Astrocyte of the cerebellum (primary cell): ENCODE measurements around the gene YKT6.

ENCODE experiments used
- DNase-seq: peaks from one replicate; pipeline ENCODE4 v3.0.0-alpha.2; 2011; ENCODE audit warnings: low read depth
- H3K4me3 ChIP-seq: 2 replicates; pipeline ENCODE4 v1.5.1; 2011; ENCODE audit warnings: mild to moderate bottlenecking, low read depth, low read length, moderate library complexity
- in situ Hi-C: cut with HindIII; loops from 2 replicates; pipeline ENCODE4 v1.10.0; 2017; ENCODE audit warnings: low sequenced_read_pairs
- TF ChIP-seq, protein P1 (sequence below): IDR thresholded peaks from 2 replicates; pipeline ENCODE4 v1.5.1; 2012; ENCODE audit warnings: low read length, low read depth, moderate library complexity, mild to moderate bottlenecking; ENCODE audit errors: missing control alignments

The YKT6 gene

GRCh38 chr7:44237696-44238095 is 36.9 kb downstream of the YKT6 start:
- no peak overlapping the region for H3K4me3 ChIP-seq
- in situ Hi-C loops = loop anchor here (25.0 kb wide), 1 partner anchor 325 kb away; the partner anchor contains the start of gene DDX56
- TF ChIP-seq, protein P1, sequence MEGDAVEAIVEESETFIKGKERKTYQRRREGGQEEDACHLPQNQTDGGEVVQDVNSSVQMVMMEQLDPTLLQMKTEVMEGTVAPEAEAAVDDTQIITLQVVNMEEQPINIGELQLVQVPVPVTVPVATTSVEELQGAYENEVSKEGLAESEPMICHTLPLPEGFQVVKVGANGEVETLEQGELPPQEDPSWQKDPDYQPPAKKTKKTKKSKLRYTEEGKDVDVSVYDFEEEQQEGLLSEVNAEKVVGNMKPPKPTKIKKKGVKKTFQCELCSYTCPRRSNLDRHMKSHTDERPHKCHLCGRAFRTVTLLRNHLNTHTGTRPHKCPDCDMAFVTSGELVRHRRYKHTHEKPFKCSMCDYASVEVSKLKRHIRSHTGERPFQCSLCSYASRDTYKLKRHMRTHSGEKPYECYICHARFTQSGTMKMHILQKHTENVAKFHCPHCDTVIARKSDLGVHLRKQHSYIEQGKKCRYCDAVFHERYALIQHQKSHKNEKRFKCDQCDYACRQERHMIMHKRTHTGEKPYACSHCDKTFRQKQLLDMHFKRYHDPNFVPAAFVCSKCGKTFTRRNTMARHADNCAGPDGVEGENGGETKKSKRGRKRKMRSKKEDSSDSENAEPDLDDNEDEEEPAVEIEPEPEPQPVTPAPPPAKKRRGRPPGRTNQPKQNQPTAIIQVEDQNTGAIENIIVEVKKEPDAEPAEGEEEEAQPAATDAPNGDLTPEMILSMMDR = no peak
- no peak for DNase-seq

GRCh38 chr7:44238116-44238695 is 37.4 kb downstream of the YKT6 start:
- TF ChIP-seq, protein P1 = no peak
- in situ Hi-C loops = loop anchor here (25.0 kb wide), 1 partner anchor 324 kb away; the partner anchor contains the start of gene DDX56
- H3K4me3 ChIP-seq = no peak overlapping the region
- DNase-seq = no peak

- in situ Hi-C loops = loop anchor here (25.0 kb wide), 1 partner anchor 323 kb away; the partner anchor contains the start of gene DDX56
- TF ChIP-seq, protein P1 = no peak
- no peak for DNase-seq
- H3K4me3 ChIP-seq = no peak overlapping the region
These were observed 38.6 kb downstream of the YKT6 start for GRCh38 chr7:44239361-44239760.

- no peak overlapping the region for H3K4me3 ChIP-seq
- DNase-seq = no peak
- TF ChIP-seq, protein P1 = no peak
- in situ Hi-C loops = loop anchor here (10.0 to 25.0 kb wide), 2 partner anchors 244 to 322 kb away; partner anchors contain the start of gene DDX56
These were observed 39.6 kb downstream of the YKT6 start for GRCh38 chr7:44240376-44240775.

DNA sequence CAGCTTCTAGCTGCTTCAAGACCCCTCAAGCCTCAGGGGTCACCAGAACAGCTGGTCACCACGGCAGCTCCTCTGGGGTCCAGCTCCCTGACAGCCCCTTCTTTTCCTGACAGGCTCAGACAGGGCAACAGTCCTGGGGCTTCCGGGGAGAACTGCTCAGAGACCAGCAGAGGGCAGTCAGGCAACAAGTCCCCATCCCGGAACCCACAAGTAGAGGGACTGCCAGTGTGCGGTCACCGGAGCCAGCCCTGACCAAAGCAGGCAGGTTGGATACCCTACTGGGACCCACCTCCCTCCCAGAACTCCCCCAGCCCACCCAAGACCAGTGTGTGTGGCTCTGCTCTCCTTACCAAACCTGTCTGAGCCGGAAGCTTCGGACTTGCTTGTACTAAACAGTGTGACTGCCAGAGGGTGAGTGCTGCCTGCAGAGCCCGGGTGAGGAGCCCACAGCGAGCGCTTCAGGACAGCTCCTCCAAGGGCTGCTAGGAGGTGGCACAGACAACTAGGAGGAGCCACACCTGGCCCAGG is 40.3 kb downstream of the YKT6 start:
- TF ChIP-seq, protein P1 = peak; percentile 84
- in situ Hi-C loops = loop anchor here (10.0 to 25.0 kb wide), 2 partner anchors 244 to 321 kb away; partner anchors contain the start of gene DDX56
- DNase-seq = peak; percentile 56
- H3K4me3 ChIP-seq = no peak overlapping the region

GRCh38 chr7:44242091-44242490 is 41.3 kb downstream of the YKT6 start:
- TF ChIP-seq, protein P1 = no peak
- no peak for DNase-seq
- in situ Hi-C loops = loop anchor here (10.0 to 25.0 kb wide), 2 partner anchors 243 to 320 kb away; partner anchors contain the start of gene DDX56
- no peak overlapping the region for H3K4me3 ChIP-seq
